ENCODE measurements around the gene SLC46A2. TPM values are rescaled to one million over a fixed set of nuclear protein-coding genes. Genes with fewer than 3 reads are reported as not detected.

SLC46A2 gene
- polyA plus RNA-seq, 1 donor from 2014 or later: not detected

DNA sequence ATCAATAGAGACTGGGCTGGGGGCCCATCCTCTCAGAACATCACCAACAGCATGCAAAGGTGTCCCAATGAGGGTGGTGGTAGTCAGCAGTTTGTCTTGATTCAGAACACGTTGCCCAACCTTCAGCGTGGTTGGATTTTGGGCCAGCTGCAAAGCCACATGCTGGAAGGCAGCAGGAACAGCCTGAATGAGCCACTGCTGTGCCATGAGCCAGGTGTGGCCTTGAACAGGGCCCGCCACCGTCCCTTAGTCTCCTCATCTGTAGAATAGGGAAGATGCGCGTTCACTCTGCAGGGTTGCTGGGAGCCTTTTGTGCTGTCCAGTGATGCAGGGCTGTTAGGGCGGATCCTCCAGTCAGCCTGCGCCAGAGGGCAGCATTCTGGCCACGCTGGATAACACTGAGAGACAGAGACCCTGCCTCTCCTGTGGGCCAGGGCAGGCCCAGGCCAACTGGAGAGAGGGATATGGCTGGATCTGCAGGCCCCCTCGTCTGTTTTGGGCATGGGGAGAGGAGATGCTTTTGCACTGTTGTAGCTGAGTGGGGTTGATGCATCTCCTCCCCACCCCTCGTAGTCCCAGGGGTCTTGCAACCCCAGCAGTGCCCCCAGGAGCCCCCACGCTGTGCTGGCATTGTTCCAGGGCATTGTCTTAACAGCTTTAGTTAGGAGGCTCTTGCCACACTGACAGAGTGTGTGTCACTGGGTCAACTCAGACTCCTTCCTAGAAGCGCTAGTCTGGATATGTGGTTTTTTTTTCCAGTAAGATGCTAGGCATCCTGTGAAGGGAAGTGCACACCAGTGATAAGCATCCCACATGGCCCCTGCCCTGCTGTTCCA lies 42.1 kb downstream of the SLC46A2 start:
- no peak overlapping the region for H3K4me2 ChIP-seq (ENCODE audit: low read length)
- H4K20me1 ChIP-seq (ENCODE audit: insufficient read depth): no peaks in the 10 kb centered on the region
- no peak overlapping the region for H3K9ac ChIP-seq (ENCODE audit: low read length)
- TF ChIP-seq SMC3 (conservative IDR thresholded peaks at IDR 0.05; ENCODE audit: poor library complexity) (no peak), RAD21 (conservative IDR thresholded peaks at IDR 0.05) (no peak), EP300 (conservative IDR thresholded peaks at IDR 0.05; ENCODE audit: poor library complexity, severe bottlenecking) (no peak), MXI1 (conservative IDR thresholded peaks at IDR 0.05; ENCODE audit: poor library complexity, severe bottlenecking) (no peak), EZH2 (IDR thresholded peaks at IDR 0.05; ENCODE audit: borderline replicate concordance, insufficient read depth, low read length, poor library complexity, severe bottlenecking) (no peak), TAF1 (IDR thresholded peaks at IDR 0.05; ENCODE audit: low read depth) (no peak), POLR2AphosphoS5 (IDR thresholded peaks at IDR 0.05) (no peak)
- TF ChIP-seq, protein P1, sequence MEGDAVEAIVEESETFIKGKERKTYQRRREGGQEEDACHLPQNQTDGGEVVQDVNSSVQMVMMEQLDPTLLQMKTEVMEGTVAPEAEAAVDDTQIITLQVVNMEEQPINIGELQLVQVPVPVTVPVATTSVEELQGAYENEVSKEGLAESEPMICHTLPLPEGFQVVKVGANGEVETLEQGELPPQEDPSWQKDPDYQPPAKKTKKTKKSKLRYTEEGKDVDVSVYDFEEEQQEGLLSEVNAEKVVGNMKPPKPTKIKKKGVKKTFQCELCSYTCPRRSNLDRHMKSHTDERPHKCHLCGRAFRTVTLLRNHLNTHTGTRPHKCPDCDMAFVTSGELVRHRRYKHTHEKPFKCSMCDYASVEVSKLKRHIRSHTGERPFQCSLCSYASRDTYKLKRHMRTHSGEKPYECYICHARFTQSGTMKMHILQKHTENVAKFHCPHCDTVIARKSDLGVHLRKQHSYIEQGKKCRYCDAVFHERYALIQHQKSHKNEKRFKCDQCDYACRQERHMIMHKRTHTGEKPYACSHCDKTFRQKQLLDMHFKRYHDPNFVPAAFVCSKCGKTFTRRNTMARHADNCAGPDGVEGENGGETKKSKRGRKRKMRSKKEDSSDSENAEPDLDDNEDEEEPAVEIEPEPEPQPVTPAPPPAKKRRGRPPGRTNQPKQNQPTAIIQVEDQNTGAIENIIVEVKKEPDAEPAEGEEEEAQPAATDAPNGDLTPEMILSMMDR (IDR thresholded peaks at IDR 0.05; ENCODE audit: poor library complexity, severe bottlenecking): no peak
- TF ChIP-seq, protein P2, sequence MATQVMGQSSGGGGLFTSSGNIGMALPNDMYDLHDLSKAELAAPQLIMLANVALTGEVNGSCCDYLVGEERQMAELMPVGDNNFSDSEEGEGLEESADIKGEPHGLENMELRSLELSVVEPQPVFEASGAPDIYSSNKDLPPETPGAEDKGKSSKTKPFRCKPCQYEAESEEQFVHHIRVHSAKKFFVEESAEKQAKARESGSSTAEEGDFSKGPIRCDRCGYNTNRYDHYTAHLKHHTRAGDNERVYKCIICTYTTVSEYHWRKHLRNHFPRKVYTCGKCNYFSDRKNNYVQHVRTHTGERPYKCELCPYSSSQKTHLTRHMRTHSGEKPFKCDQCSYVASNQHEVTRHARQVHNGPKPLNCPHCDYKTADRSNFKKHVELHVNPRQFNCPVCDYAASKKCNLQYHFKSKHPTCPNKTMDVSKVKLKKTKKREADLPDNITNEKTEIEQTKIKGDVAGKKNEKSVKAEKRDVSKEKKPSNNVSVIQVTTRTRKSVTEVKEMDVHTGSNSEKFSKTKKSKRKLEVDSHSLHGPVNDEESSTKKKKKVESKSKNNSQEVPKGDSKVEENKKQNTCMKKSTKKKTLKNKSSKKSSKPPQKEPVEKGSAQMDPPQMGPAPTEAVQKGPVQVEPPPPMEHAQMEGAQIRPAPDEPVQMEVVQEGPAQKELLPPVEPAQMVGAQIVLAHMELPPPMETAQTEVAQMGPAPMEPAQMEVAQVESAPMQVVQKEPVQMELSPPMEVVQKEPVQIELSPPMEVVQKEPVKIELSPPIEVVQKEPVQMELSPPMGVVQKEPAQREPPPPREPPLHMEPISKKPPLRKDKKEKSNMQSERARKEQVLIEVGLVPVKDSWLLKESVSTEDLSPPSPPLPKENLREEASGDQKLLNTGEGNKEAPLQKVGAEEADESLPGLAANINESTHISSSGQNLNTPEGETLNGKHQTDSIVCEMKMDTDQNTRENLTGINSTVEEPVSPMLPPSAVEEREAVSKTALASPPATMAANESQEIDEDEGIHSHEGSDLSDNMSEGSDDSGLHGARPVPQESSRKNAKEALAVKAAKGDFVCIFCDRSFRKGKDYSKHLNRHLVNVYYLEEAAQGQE (IDR thresholded peaks at IDR 0.05; ENCODE audit: borderline replicate concordance): no peak
- H3K27ac ChIP-seq (ENCODE audit: low read length): no peak overlapping the region
- no peaks in the 10 kb centered on the region for H3K9me3 ChIP-seq (ENCODE audit: low read length)
- H3F3A ChIP-seq (ENCODE audit: insufficient read depth, low read length, poor library complexity, severe bottlenecking): no peaks in the 10 kb centered on the region
- no peaks in the 10 kb centered on the region for H3K27me3 ChIP-seq (ENCODE audit: insufficient read depth, low read depth, low read length)
- H2AFZ ChIP-seq (ENCODE audit: low read depth, low read length): no peak overlapping the region
- H3K79me2 ChIP-seq (replicated peaks; ENCODE audit: insufficient read depth, low read length): no peaks in the 10 kb centered on the region
- no peak overlapping the region for H3K4me3 ChIP-seq (ENCODE audit: low read length)
- no peaks in the 10 kb centered on the region for H3K36me3 ChIP-seq (ENCODE audit: insufficient read depth, low read length)
- no peaks in the 10 kb centered on the region for H3K9me2 ChIP-seq (ENCODE audit: insufficient read depth, low read length)

DNA sequence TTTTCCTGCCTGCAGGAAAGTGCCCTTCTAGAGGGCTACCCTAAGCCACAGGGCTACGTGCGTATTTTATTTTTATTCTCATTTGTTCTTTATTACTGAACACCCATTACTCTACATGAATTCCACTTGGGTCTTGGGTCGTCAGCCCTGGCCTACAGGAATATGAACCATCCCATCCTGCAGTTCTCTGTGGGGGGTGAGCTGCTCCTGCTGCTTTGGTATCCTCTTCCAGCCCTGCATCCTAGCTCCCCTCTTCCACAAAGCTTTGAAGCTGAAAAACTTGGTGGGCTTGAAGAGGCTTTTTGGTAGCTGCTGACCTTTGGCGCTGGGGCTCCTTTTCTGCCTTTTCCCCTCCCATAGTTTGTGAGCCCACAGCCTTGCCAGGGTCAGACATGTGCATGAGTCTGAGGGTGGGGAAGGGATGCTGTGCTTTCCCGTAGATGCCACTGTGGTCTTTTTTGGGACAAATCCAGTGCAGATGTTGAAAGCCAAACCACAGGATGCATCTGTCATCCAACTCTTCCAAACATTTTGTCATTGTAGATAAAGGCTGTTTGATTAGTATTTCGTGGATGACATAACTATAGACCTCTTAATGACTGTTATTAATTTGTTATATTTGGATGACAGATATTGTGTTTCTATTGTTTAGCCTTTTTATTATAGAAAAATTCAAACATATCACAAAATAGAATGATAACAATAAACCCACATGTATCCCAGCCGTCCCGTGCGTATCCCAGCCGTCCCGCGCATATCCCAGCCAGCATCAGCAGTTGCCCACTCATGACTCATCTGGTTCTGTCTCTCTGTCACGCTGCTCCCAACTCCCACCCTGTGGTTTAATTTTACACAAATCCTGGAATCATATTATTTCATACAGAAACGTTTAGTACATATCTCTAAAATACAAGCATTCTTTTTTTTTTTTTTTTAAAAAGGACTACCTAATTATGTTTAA lies 43.9 kb downstream of the SLC46A2 start:
- no peaks in the 10 kb centered on the region for H3K9me3 ChIP-seq (ENCODE audit: low read length)
- H3K9ac ChIP-seq (ENCODE audit: low read length): no peak overlapping the region
- TF ChIP-seq SMC3 (conservative IDR thresholded peaks at IDR 0.05; ENCODE audit: poor library complexity): no peak
- no peak overlapping the region for H3K27ac ChIP-seq (ENCODE audit: low read length)
- H3K27me3 ChIP-seq (ENCODE audit: insufficient read depth, low read depth, low read length): no peaks in the 10 kb centered on the region
- H3K4me2 ChIP-seq (ENCODE audit: low read length): no peak overlapping the region
- no peaks in the 10 kb centered on the region for H3F3A ChIP-seq (ENCODE audit: insufficient read depth, low read length, poor library complexity, severe bottlenecking)
- no peaks in the 10 kb centered on the region for H4K20me1 ChIP-seq (ENCODE audit: insufficient read depth)
- no peak overlapping the region for H2AFZ ChIP-seq (ENCODE audit: low read depth, low read length)
- H3K79me2 ChIP-seq (replicated peaks; ENCODE audit: insufficient read depth, low read length): no peaks in the 10 kb centered on the region
- H3K4me3 ChIP-seq (ENCODE audit: low read length): no peak overlapping the region
- no peaks in the 10 kb centered on the region for H3K36me3 ChIP-seq (ENCODE audit: insufficient read depth, low read length)
- no peaks in the 10 kb centered on the region for H3K9me2 ChIP-seq (ENCODE audit: insufficient read depth, low read length)

All from neural cell (in vitro differentiated cells).